Ishikawa (cell line): Measurements from ENCODE around the gene AMER1.

Experiments used
- CEBPB ChIP-seq: IDR thresholded peaks from 2 replicates; pipeline ENCODE4 v1.6.1; 2012
- CREB1 ChIP-seq: IDR thresholded peaks from 2 replicates; pipeline ENCODE4 v1.6.1; 2012; ENCODE audit warnings: low read depth
- EP300 ChIP-seq: IDR thresholded peaks from 2 replicates; pipeline ENCODE4 v1.6.1; 2012; ENCODE audit warnings: borderline replicate concordance
- FOXM1 ChIP-seq: IDR thresholded peaks from 2 replicates; pipeline ENCODE4 v1.6.1; 2012; ENCODE audit warnings: low read depth, borderline replicate concordance
- MAX ChIP-seq: IDR thresholded peaks from 2 replicates; pipeline ENCODE4 v1.6.1; 2012
- NFIC ChIP-seq: IDR thresholded peaks from 2 replicates; pipeline ENCODE4 v1.6.1; 2012
- RAD21 ChIP-seq: IDR thresholded peaks from 2 replicates; pipeline ENCODE4 v1.6.1; 2012; ENCODE audit warnings: low read depth
- REST ChIP-seq: IDR thresholded peaks from 2 replicates; pipeline ENCODE4 v1.6.1; 2012; ENCODE audit warnings: low read depth, mild to moderate bottlenecking
- TAF1 ChIP-seq: IDR thresholded peaks from 2 replicates; pipeline ENCODE4 v1.6.1; 2012; ENCODE audit warnings: low read depth, mild to moderate bottlenecking
- TCF12 ChIP-seq: IDR thresholded peaks from 2 replicates; pipeline ENCODE4 v1.6.1; 2012; ENCODE audit warnings: low read depth
- TEAD4 ChIP-seq: IDR thresholded peaks from 2 replicates; pipeline ENCODE4 v1.6.1; 2012
- USF1 ChIP-seq: IDR thresholded peaks from 2 replicates; pipeline ENCODE4 v1.6.1; 2012
- YY1 ChIP-seq: IDR thresholded peaks from 2 replicates; pipeline ENCODE4 v1.6.1; 2012; ENCODE audit warnings: low read depth

- TF ChIP-seq YY1 (no peak), MAX (no peak), FOXM1 (no peak), REST (no peak), CREB1 (no peak), EP300 (no peak), RAD21 (no peak), TEAD4 (no peak), TAF1 (no peak), NFIC (no peak), CEBPB (no peak), USF1 (no peak), TCF12 (no peak)
Measured at GRCh38 chrX:64191281-64192010, 14.1 kb downstream of the AMER1 start.
